ENCODE results near the gene LILRB4.

The LILRB4 gene

DNA sequence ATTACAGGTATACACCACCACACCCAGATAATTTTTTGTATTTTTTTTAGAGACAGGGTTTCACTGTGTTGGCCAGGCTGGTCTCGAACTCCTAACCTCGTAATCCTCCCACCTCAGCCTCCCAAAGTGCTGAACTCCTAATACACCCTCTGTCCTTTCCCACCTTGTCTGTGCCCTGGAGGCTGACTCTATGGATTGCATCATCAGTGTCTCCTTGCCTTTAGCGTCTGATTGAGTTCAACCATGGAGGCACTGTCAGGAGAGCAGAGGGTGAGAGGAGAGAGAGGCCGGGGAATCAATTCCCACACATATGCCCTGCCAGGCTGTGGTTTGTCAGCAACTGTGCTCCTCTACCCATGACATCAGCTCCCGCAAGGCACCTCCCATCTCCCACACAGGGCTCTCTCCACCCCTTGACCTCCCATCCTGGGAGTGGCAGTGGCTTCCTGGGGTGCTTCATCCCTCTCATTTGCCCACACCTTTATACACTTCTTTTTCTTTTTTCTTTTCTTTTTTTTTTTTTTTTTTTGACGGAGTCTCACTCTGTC is 12.6 kb upstream of the LILRB4 start:
- no peak overlapping the region for H3K9ac ChIP-seq (ENCODE audit: low read length)
- H3K36me3 ChIP-seq (ENCODE audit: control insufficient read depth, insufficient read depth, low read length), result no peaks in the 10 kb centered on the region
- H3K27ac ChIP-seq (ENCODE audit: low read depth, low read length), result no peak overlapping the region
- no peak overlapping the region for H3K4me3 ChIP-seq (ENCODE audit: low read depth, low read length)
- H3K9me3 ChIP-seq (ENCODE audit: control insufficient read depth, insufficient read depth, low read depth, low read length), result peaks cover 29% of the 10 kb centered on the region; the same call in 1 of the 2 replicates
- H3K27me3 ChIP-seq (ENCODE audit: control insufficient read depth, insufficient read depth, low read length), result peaks cover 2% of the 10 kb centered on the region; the same call in 1 of the 2 replicates
- peaks cover 6% of the 10 kb centered on the region; the same call in 1 of the 2 replicates for H3K4me1 ChIP-seq (ENCODE audit: control insufficient read depth, insufficient read depth, low read length)

DNA sequence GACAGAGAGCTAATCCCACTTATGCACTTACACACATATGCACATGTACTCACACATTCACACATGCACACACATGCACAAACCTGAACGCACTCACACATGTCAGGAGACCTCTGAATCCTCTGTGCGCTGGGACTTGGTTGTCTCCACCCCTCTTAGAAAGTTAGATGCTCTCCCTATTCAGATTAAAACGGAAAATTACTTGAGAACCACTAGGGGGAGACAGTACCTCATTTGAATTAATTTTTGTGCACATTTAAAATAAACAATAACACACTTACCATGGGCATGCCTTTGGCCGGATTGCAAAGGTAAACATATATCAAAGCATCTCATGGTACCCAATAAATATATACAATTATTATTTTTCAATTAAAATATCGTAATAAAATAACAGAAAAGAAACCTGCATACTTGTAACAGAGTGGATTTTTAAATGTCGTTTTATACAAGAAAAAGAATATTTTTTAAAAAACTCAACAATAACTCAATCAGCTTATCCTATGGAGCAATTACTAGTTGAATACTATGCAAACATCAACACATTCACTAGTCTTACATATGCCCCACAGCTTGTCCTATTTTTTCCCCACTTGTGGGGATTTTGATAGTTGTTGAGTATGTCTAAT is 9.5 kb upstream of the LILRB4 start:
- Histone ChIP-seq H3K4me3 (ENCODE audit: low read depth, low read length) (no peak overlapping the region), H3K4me1 (ENCODE audit: control insufficient read depth, insufficient read depth, low read length) (peaks cover 6% of the 10 kb centered on the region; the same call in 1 of the 2 replicates), H3K27me3 (ENCODE audit: control insufficient read depth, insufficient read depth, low read length) (no peaks in the 10 kb centered on the region; the same call in 1 of the 2 replicates), H3K27ac (ENCODE audit: low read depth, low read length) (no peak overlapping the region), H3K9me3 (ENCODE audit: control insufficient read depth, insufficient read depth, low read depth, low read length) (peaks cover 23% of the 10 kb centered on the region; the same call in 1 of the 2 replicates), H3K36me3 (ENCODE audit: control insufficient read depth, insufficient read depth, low read length) (no peaks in the 10 kb centered on the region), H3K9ac (ENCODE audit: low read length) (no peak overlapping the region)

DNA sequence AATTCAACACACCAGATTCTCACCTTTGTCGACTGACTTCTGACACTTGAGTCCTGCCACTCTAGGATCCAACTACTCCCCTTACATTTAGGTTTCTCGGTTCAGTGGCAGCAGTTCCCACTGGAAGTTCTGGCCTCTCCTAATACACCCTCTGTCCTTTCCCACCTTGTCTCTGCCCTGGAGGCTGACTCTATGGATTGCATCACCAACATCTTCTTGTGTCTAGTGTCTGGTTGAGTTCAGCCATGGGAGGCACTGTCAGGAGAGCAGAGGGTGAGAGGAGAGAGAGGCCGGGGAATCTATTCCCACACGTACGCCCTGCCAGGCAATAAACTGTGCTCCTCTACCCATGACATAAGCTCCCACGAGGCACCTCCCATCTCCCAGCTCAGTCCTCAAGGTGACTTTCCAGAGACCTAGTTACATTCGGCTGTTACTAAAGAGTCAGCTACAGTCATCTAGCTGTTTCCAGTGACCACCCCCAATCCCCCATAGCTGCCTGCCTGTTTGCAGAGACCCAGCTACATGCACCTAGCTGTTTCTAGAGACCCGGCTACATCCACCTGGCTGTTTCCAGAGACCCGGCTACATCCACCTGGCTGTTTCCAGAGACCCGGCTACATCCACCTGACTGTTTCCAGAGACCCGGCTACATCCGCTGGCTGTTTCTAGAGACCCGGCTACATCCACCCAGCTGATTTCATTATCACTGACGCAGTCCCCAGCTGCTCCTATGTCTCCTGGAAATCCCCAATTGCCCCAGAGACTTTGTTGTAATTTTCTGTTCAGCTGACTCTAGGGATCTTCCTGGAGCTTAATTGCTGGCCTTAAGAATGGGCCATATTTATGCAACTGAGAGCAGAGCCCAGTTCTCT is 8.1 kb upstream of the LILRB4 start:
- peaks cover 28% of the 10 kb centered on the region; the same call in 1 of the 2 replicates for H3K9me3 ChIP-seq (ENCODE audit: control insufficient read depth, insufficient read depth, low read depth, low read length)
- no peak overlapping the region; the same call in 1 of the 2 replicates for H3K4me3 ChIP-seq (ENCODE audit: low read depth, low read length)
- H3K27ac ChIP-seq (ENCODE audit: low read depth, low read length), result no peak overlapping the region

DNA sequence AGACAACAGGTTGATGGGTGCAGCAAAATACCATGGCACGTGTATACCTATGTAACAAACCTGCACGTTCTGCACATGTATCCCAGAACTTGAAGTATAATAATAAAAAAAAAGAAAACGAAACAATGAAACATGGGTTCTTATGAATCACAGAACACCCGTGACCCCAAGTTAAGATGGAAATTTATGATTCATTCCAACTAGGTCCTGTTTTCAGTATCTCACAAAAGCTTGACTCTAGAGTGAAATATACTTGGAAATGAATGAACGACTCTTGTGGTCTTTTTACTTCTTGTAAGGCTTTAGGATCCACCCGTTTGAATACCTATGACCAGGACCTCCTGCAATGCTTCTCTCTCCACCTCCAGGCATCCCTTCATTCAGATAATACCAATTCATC is 3.5 kb upstream of the LILRB4 start:
- no peak overlapping the region for H3K4me3 ChIP-seq (ENCODE audit: low read depth, low read length)
- H3K36me3 ChIP-seq (ENCODE audit: control insufficient read depth, insufficient read depth, low read length), result no peaks in the 10 kb centered on the region
- peaks cover 5% of the 10 kb centered on the region; the same call in 1 of the 2 replicates for H3K4me1 ChIP-seq (ENCODE audit: control insufficient read depth, insufficient read depth, low read length)
- H3K9ac ChIP-seq (ENCODE audit: low read length), result no peak overlapping the region
- peaks cover 4% of the 10 kb centered on the region; the same call in 1 of the 2 replicates for H3K27me3 ChIP-seq (ENCODE audit: control insufficient read depth, insufficient read depth, low read length)
- peaks cover 37% of the 10 kb centered on the region; the same call in 1 of the 2 replicates for H3K9me3 ChIP-seq (ENCODE audit: control insufficient read depth, insufficient read depth, low read depth, low read length)
- no peak overlapping the region for H3K27ac ChIP-seq (ENCODE audit: low read depth, low read length)

More for the DNA sequence above, 8.1 kb upstream of the LILRB4 start:
- no peaks in the 10 kb centered on the region; the same call in 1 of the 2 replicates for H3K27me3 ChIP-seq (ENCODE audit: control insufficient read depth, insufficient read depth, low read length)
- H3K36me3 ChIP-seq (ENCODE audit: control insufficient read depth, insufficient read depth, low read length), result no peaks in the 10 kb centered on the region
- H3K9ac ChIP-seq (ENCODE audit: low read length), result peak overlapping the region; percentile 22
- peaks cover 6% of the 10 kb centered on the region; the same call in 1 of the 2 replicates for H3K4me1 ChIP-seq (ENCODE audit: control insufficient read depth, insufficient read depth, low read length)

DNA sequence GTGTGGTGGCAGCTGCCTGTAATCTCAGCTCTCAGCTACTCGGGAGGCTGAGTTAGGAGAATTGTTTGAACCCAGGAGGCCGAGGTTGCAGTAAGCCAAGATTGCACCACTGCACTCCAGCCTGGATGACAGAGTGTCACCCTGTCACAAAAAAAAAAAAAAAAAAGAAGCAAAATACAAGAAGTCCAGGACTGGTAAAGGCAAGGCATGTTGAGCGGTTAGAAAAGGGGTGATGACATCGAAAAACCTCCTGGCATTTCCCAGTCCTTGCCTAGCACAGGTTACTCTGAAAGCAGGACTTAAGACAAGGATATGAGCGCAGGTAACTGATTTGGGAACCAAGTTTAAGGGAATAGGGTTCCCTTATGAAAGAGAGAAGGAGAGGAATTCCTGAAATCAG is 2.5 kb upstream of the LILRB4 start:
- no peaks in the 10 kb centered on the region for H3K36me3 ChIP-seq (ENCODE audit: control insufficient read depth, insufficient read depth, low read length)
- peaks cover 4% of the 10 kb centered on the region; the same call in 1 of the 2 replicates for H3K27me3 ChIP-seq (ENCODE audit: control insufficient read depth, insufficient read depth, low read length)
- no peak overlapping the region for H3K27ac ChIP-seq (ENCODE audit: low read depth, low read length)
- peaks cover 43% of the 10 kb centered on the region; the same call in 1 of the 2 replicates for H3K9me3 ChIP-seq (ENCODE audit: control insufficient read depth, insufficient read depth, low read depth, low read length)
- H3K4me3 ChIP-seq (ENCODE audit: low read depth, low read length), result no peak overlapping the region
- no peak overlapping the region for H3K9ac ChIP-seq (ENCODE audit: low read length)
- no peaks in the 10 kb centered on the region for H3K4me1 ChIP-seq (ENCODE audit: control insufficient read depth, insufficient read depth, low read length)

DNA sequence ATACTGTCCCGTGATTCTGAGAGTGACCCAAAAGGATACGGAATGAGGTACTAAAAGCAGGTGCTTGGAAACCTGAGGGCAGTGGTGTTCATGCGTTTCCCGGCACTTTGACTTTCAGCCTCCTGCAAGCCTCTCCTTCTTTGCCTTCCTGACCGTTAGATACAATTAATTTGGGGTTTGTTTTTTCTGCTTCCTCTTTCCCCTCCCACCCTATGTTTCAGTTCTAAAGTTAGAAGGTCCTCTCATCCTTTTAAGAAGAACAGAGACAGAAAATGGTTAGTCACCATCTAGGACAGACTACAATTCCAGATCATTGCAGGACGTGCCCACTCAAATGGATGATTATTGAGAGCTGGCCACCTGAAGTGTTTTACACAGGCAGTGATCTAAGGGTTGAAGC is 1.8 kb upstream of the LILRB4 start:
- peaks cover 4% of the 10 kb centered on the region; the same call in 1 of the 2 replicates for H3K27me3 ChIP-seq (ENCODE audit: control insufficient read depth, insufficient read depth, low read length)
- H3K9me3 ChIP-seq (ENCODE audit: control insufficient read depth, insufficient read depth, low read depth, low read length), result peaks cover 48% of the 10 kb centered on the region
- no peaks in the 10 kb centered on the region for H3K36me3 ChIP-seq (ENCODE audit: control insufficient read depth, insufficient read depth, low read length)
- no peak overlapping the region for H3K9ac ChIP-seq (ENCODE audit: low read length)
- H3K4me1 ChIP-seq (ENCODE audit: control insufficient read depth, insufficient read depth, low read length), result no peaks in the 10 kb centered on the region
- no peak overlapping the region for H3K27ac ChIP-seq (ENCODE audit: low read depth, low read length)
- no peak overlapping the region for H3K4me3 ChIP-seq (ENCODE audit: low read depth, low read length)

DNA sequence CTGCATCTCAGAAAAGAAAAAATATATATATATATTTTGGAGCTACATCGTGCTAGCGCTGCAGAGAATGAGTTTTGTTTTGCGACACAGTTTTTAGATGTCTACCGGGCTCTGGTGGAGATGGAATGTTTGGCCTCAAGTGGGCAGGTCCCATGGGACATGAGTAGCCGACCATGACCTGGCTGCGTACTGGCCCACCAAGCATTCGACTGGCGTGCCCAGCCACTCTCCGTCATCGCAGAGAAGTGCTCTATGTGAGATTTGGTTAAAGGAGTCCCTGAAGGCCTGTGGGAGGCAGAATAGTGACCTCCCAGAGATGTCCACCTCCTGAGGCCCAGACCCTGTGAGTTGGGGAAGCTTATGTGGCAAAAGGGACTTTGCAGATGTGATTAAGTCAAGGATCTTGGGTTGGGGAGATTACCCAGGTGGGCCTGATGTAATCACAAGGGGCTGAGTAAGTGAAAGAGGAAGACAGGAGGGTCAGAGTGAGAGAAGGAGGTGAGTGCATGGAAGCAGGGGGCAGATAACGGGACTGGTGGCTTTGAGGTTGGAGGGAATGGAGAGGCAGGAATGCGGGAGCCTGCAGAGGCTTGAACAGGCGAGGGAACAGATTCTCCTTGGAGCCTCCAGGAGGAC is 821 bp upstream of the LILRB4 start:
- Histone ChIP-seq H3K9ac (ENCODE audit: low read length) (no peak overlapping the region), H3K27me3 (ENCODE audit: control insufficient read depth, insufficient read depth, low read length) (peaks cover 4% of the 10 kb centered on the region; the same call in 1 of the 2 replicates), H3K4me3 (ENCODE audit: low read depth, low read length) (no peak overlapping the region), H3K4me1 (ENCODE audit: control insufficient read depth, insufficient read depth, low read length) (no peaks in the 10 kb centered on the region), H3K36me3 (ENCODE audit: control insufficient read depth, insufficient read depth, low read length) (no peaks in the 10 kb centered on the region), H3K27ac (ENCODE audit: low read depth, low read length) (no peak overlapping the region), H3K9me3 (ENCODE audit: control insufficient read depth, insufficient read depth, low read depth, low read length) (peaks cover 53% of the 10 kb centered on the region)

DNA sequence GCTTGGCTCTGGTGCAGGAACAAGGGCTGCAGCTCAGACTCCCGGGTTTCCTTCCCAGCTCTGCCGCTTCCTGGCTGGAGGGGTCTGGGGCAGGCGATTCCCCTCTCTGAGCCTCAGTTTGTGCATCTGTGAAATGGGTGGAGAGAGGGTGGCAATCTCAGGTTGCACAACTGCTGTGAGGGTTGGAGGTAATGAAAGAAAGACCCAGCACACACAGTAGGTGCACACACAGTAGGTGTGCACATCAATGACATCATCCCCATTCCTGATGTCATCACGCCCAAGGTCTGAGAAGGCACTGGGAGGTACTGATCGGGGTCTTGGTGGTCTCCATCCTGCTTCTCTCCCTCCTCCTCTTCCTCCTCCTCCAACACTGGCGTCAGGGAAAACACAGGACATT is 2.7 kb downstream of the LILRB4 start:
- no peak overlapping the region for H3K27ac ChIP-seq (ENCODE audit: low read depth, low read length)
- H3K4me3 ChIP-seq (ENCODE audit: low read depth, low read length), result no peak overlapping the region
- no peak overlapping the region for H3K9ac ChIP-seq (ENCODE audit: low read length)

DNA sequence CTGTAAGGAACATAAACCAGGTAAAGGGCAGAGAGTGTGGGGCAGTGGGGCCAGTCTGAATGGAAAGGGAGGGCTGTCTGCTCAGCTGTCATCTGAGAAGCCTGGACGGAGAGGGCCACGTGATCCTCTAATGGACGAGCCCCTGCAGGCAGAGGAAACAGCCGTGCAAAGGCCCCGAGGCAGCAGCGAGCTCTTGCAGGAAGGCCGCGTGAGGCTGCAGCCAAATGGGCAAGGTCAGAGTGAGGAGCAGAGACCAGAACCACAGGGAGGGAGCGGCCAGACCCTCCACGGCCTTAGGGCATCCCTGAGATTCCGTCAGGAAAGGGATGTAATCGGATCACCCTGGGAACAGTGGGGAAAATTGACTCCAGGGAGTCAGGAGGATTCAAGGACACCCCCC is 4.4 kb downstream of the LILRB4 start:
- H3K9ac ChIP-seq (ENCODE audit: low read length), result no peak overlapping the region
- H3K36me3 ChIP-seq (ENCODE audit: control insufficient read depth, insufficient read depth, low read length), result no peaks in the 10 kb centered on the region
- H3K4me1 ChIP-seq (ENCODE audit: control insufficient read depth, insufficient read depth, low read length), result no peaks in the 10 kb centered on the region
- no peak overlapping the region for H3K27ac ChIP-seq (ENCODE audit: low read depth, low read length)
- no peak overlapping the region for H3K4me3 ChIP-seq (ENCODE audit: low read depth, low read length)
- H3K9me3 ChIP-seq (ENCODE audit: control insufficient read depth, insufficient read depth, low read depth, low read length), result peaks cover 52% of the 10 kb centered on the region
- H3K27me3 ChIP-seq (ENCODE audit: control insufficient read depth, insufficient read depth, low read length), result peaks cover 11% of the 10 kb centered on the region; the same call in 1 of the 2 replicates

More for the DNA sequence above, 2.7 kb downstream of the LILRB4 start:
- Histone ChIP-seq H3K9me3 (ENCODE audit: control insufficient read depth, insufficient read depth, low read depth, low read length) (peaks cover 52% of the 10 kb centered on the region), H3K36me3 (ENCODE audit: control insufficient read depth, insufficient read depth, low read length) (no peaks in the 10 kb centered on the region), H3K27me3 (ENCODE audit: control insufficient read depth, insufficient read depth, low read length) (peaks cover 8% of the 10 kb centered on the region; the same call in 1 of the 2 replicates), H3K4me1 (ENCODE audit: control insufficient read depth, insufficient read depth, low read length) (no peaks in the 10 kb centered on the region)

DNA sequence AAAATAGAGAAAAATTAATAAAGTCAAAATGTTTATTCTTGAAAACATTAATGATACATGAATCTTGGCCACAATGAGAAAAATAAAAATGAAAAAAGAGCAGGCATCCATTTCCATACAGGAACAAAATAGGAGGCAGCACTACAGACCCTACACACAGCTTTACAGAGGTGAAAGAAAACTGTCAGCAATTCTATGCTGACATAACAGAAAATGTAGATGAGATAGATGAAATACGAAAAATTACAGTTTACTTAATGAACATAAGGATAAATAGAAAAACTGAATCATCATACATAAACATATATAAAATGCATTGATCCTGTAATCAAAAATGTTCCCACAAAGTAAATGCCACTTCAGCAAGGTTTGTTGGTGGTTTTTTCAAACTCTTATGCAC is 5.6 kb downstream of the LILRB4 start:
- Histone ChIP-seq H3K9ac (ENCODE audit: low read length) (no peak overlapping the region), H3K27me3 (ENCODE audit: control insufficient read depth, insufficient read depth, low read length) (peaks cover 11% of the 10 kb centered on the region; the same call in 1 of the 2 replicates), H3K9me3 (ENCODE audit: control insufficient read depth, insufficient read depth, low read depth, low read length) (peaks cover 46% of the 10 kb centered on the region), H3K36me3 (ENCODE audit: control insufficient read depth, insufficient read depth, low read length) (no peaks in the 10 kb centered on the region), H3K4me1 (ENCODE audit: control insufficient read depth, insufficient read depth, low read length) (no peaks in the 10 kb centered on the region), H3K4me3 (ENCODE audit: low read depth, low read length) (no peak overlapping the region), H3K27ac (ENCODE audit: low read depth, low read length) (no peak overlapping the region)

Data from HUES6 (cell line).